Uterus (tissue), 4 donors: ENCODE measurements around the gene QKI. TPM values are rescaled to one million over a fixed set of nuclear protein-coding genes. Genes with fewer than 3 reads are reported as not detected.

Experiments used
- DNase-seq, 2 donors: peaks; one replicate each; pipeline ENCODE4 v3.0.0-alpha.2; 2019 to 2020
- H3K27ac ChIP-seq, 2 donors: fragments of 200-600 bp; sonication (generic); 1 replicate in 1 of 2; 2 replicates in 1 of 2; pipeline ENCODE4 v1.5.1; 2016 to 2018
- H3K27me3 ChIP-seq, 2 donors: fragments of 200-600 bp; sonication (generic); one replicate each; pipeline ENCODE4 v1.5.1; 2018 to 2019; ENCODE audit warnings: control low read depth in 1 of 2
- H3K36me3 ChIP-seq, 2 donors: fragments of 200-600 bp; sonication (generic); one replicate each; pipeline ENCODE4 v1.5.1; 2019; ENCODE audit warnings: control low read depth in 1 of 2
- H3K4me1 ChIP-seq, 2 donors: fragments of 200-600 bp; sonication (generic); one replicate each; pipeline ENCODE4 v1.5.1; 2018 to 2019; ENCODE audit warnings: control low read depth in 1 of 2
- H3K4me3 ChIP-seq, 2 donors: fragments of 200-600 bp; sonication (generic); 1 replicate in 1 of 2; 2 replicates in 1 of 2; pipeline ENCODE4 v1.5.1; 2018 to 2019; ENCODE audit warnings: mild to moderate bottlenecking in 1 of 2
- H3K9me3 ChIP-seq, 2 donors: fragments of 200-600 bp; sonication (generic); one replicate each; pipeline ENCODE4 v1.5.1; 2019; ENCODE audit warnings: control low read depth in 1 of 2
- CTCF ChIP-seq, 4 experiments: fragments of 200-600 bp in 2 of 4; fragments of 450-650 bp in 2 of 4; sonication (generic) in 2 of 4; IDR thresholded peaks; one replicate each; pipeline ENCODE4 v1.5.1; 2016 to 2019; ENCODE audit warnings: antibody characterized with exemption in 4 of 4, mild to moderate bottlenecking in 2 of 4, moderate library complexity in 1 of 4
- POLR2A ChIP-seq, 2 donors: fragments of 450-650 bp; IDR thresholded peaks; one replicate each; pipeline ENCODE4 v1.6.1; 2016; ENCODE audit warnings: antibody characterized with exemption in 2 of 2, mild to moderate bottlenecking in 1 of 2, moderate library complexity in 1 of 2
- intact Hi-C: fragments of 100-400 bp; cut with DNase I; formaldehyde crosslinking; loops from one replicate; pipeline ENCODE4 v1.15.1; 2023; ENCODE audit warnings: low total_unique reads
- total RNA-seq, 4 donors: library from RNA; depleted of rRNA in 3 of 4; stranded (reverse); fragments of >200 nt in 3 of 4; gene quantifications; one replicate each; pipeline versions ENCODE4 v1.1.0 to v1.2.4, GENCODE V29; 2014 to 2023
- donor health status: DM: yes; HTN: yes; CAD: no.

The QKI gene
- total RNA-seq, 4 donors from 2014 or later = 93.5 to 213 (median 164) TPM

- peak in 1 of 2 donors; percentile 70 for DNase-seq
- Histone ChIP-seq H3K36me3 (no peaks in the 10 kb centered on the region), H3K4me1 (peaks cover 0 to 8% of the 10 kb centered on the region in 2 donors), H3K9me3 (no peaks in the 10 kb centered on the region), H3K27me3 (no peaks in the 10 kb centered on the region), H3K27ac (peak overlapping the region; percentile 100), H3K4me3 (peak overlapping the region; percentile 91 to 98)
- intact Hi-C loops = no loop called here
- TF ChIP-seq CTCF (IDR thresholded peaks at IDR 0.05) = peak; percentile 57 to 74 (median 66)
- TF ChIP-seq POLR2A (IDR thresholded peaks at IDR 0.05) = peak in 1 of 2 donors; percentile 59
Observed at GRCh38 chr6:163416557-163417253, 2.2 kb downstream of the QKI start.

DNA sequence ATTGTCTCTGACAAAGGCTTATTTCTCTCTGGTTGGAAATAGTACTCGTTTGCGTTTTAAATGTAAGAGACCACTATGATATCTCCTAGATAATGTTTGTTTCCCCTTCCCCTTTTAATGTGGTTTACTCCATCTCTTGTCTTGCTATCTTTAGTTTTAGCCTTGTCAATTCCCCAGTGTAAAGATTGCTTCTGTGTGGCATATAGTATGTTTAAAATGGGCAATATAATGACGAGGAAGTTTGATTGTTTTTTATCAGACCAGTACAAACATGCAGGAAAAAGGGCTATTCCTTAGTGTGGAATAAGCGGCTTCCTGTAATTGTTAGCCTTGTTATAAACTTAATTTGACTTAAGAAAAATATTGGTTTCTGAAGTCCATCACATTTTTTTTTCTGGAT, 3.1 kb downstream of the QKI start:
- no peak for DNase-seq
- intact Hi-C loops = no loop called here
- no peak for TF ChIP-seq CTCF (IDR thresholded peaks at IDR 0.05)
- Histone ChIP-seq H3K36me3 (no peaks in the 10 kb centered on the region), H3K27me3 (no peaks in the 10 kb centered on the region), H3K4me1 (peaks cover 0 to 8% of the 10 kb centered on the region in 2 donors), H3K9me3 (no peaks in the 10 kb centered on the region), H3K4me3 (peak overlapping the region; percentile 91 to 98), H3K27ac (peak overlapping the region; percentile 100)

DNA sequence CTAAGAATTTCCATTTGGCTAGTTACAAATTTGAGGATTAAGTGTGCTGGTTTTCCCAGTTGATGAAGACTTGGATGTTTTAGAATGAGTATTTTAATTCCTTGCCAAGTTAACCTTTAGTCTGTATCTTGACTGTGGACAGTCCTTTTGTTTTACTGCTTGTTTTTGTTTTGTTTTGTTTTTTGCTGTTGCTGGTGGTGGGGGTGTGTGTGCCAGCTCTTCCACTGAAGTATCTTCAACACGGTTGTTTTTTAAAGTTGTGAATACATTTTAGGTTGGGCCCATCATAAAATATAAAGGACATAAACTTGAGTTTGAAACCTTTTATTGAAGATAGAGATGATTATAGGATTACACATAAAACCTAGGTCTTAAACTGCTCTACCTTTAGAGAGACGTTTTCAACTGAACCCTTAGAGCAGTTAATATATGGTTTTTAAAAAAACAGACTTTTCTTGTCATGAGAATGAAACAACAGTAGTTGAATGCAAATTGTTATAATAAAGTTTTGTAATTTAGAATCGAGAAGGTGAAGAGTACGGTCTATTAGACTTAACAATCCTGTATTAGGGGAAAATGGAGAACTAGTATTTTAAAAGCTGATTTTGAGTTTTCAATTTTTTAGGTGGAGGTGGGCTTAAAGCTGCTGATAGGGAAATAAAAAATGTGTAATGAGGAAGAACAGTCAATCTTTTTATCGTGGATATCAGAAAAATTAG, 4.0 kb downstream of the QKI start:
- H3K27ac ChIP-seq = peak overlapping the region; percentile 45 to 100
- peak overlapping the region; percentile 10 to 14 for H3K4me3 ChIP-seq
- TF ChIP-seq POLR2A (IDR thresholded peaks at IDR 0.05) (no peak), CTCF (IDR thresholded peaks at IDR 0.05) (no peak)
- H3K36me3 ChIP-seq = no peaks in the 10 kb centered on the region
- intact Hi-C loops = no loop called here
- peaks cover 2 to 8% of the 10 kb centered on the region in 2 donors for H3K4me1 ChIP-seq
- no peaks in the 10 kb centered on the region for H3K9me3 ChIP-seq
- no peaks in the 10 kb centered on the region for H3K27me3 ChIP-seq
- no peak for DNase-seq

DNA sequence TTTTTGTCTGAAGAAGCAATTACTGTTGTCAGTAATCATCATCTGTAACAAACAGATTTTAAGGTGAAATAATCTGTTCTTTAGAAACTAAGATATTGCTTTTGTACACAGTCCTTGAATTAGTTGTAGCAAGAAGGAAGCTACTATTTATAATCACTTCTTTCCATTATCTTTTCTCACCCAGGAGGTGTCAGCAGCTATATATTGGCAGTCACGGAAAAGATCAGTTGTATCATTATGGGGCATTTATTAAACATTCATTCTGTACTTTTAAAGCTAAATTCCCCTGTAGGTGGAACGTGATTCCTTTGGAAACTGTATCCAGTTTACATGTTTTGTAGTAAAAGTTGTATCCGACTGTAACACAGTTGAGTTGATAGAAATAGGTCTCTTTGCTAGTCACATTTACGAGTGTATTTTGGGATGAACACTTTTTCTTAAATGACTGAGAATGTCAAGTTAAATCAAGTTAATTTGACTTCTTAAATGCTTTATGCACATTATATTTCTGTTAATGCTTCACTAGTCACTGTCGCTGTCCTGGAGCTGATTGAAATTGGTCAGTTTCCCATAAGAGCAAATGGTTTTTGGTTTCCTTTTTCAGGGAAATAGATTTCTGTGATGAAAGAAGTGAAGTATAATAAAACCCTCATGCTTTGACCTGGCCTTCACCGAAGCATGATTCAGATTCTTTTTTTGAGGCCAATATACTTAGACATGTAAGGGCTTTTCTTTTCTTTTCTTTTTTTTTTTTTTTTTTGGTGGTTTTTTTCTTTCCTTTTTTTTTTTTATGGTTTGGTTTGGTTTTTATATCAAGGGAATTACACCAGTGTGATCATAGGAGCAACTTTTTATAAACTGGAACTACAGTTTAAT, 5.1 kb downstream of the QKI start:
- intact Hi-C loops = no loop called here
- Histone ChIP-seq H3K27ac (peak overlapping the region; percentile 45 to 100), H3K4me1 (peaks cover 7 to 8% of the 10 kb centered on the region in 2 donors), H3K9me3 (no peaks in the 10 kb centered on the region), H3K27me3 (no peaks in the 10 kb centered on the region), H3K4me3 (peak overlapping the region in 1 of 2 donors; percentile 14), H3K36me3 (no peaks in the 10 kb centered on the region)
- DNase-seq = no peak
- no peak for TF ChIP-seq POLR2A (IDR thresholded peaks at IDR 0.05)
- no peak for TF ChIP-seq CTCF (IDR thresholded peaks at IDR 0.05)
